Skeletal muscle cell (primary cell): ENCODE results near the gene TKT.
A peak's percentile ranks its signal among the peaks of the same experiment; 100 is the strongest.

Source experiments
- DNase-seq: peaks from one replicate; pipeline ENCODE4 v3.0.0-alpha.2; 2010; ENCODE audit warnings: low read depth
- H3K4me3 ChIP-seq: 2 replicates; pipeline ENCODE4 v1.5.1; 2011; ENCODE audit warnings: low read depth, mild to moderate bottlenecking, control low read depth, low read length, moderate library complexity

Gene TKT

GRCh38 chr3:53211706-53212702 lies 43.8 kb downstream of the TKT start:
- DNase-seq = no peak

GRCh38 chr3:53202331-53203015 lies 53.3 kb downstream of the TKT start:
- DNase-seq = no peak
- no peak overlapping the region for H3K4me3 ChIP-seq

More at GRCh38 chr3:53211706-53212702, 43.8 kb downstream of the TKT start:
- no peak overlapping the region for H3K4me3 ChIP-seq

- H3K4me3 ChIP-seq = no peak overlapping the region
- no peak for DNase-seq
Observed at GRCh38 chr3:53200501-53201498, 55.0 kb downstream of the TKT start.

GRCh38 chr3:53199834-53200233 lies 56.0 kb downstream of the TKT start:
- no peak for DNase-seq
- H3K4me3 ChIP-seq = no peak overlapping the region

- no peak overlapping the region for H3K4me3 ChIP-seq
Observed at GRCh38 chr3:53198996-53199395, 56.8 kb downstream of the TKT start.

GRCh38 chr3:53198256-53198977 lies 57.4 kb downstream of the TKT start:
- no peak for DNase-seq
- no peak overlapping the region for H3K4me3 ChIP-seq

More at GRCh38 chr3:53198996-53199395, 56.8 kb downstream of the TKT start:
- no peak for DNase-seq

- no peak overlapping the region for H3K4me3 ChIP-seq
- DNase-seq = peak; percentile 31
Observed at GRCh38 chr3:53196575-53197407, 59.0 kb downstream of the TKT start.

- no peak overlapping the region for H3K4me3 ChIP-seq
- DNase-seq = no peak
Observed at GRCh38 chr3:53195602-53196574, 59.9 kb downstream of the TKT start.

- no peak for DNase-seq
Observed at GRCh38 chr3:53195066-53195450, 60.8 kb downstream of the TKT start.

GRCh38 chr3:53194210-53195065 lies 61.4 kb downstream of the TKT start:
- H3K4me3 ChIP-seq = no peak overlapping the region
- DNase-seq = peak; percentile 18

More at GRCh38 chr3:53195066-53195450, 60.8 kb downstream of the TKT start:
- H3K4me3 ChIP-seq = no peak overlapping the region

- DNase-seq = no peak
- H3K4me3 ChIP-seq = no peak overlapping the region
Observed at GRCh38 chr3:53193466-53194209, 62.2 kb downstream of the TKT start.

- no peak for DNase-seq
- H3K4me3 ChIP-seq = no peak overlapping the region
Observed at GRCh38 chr3:53192608-53193007, 63.2 kb downstream of the TKT start.

- no peak overlapping the region for H3K4me3 ChIP-seq
- DNase-seq = no peak
Observed at GRCh38 chr3:53191836-53192480, 63.9 kb downstream of the TKT start.

GRCh38 chr3:53190659-53191058 lies 65.2 kb downstream of the TKT start:
- no peak overlapping the region for H3K4me3 ChIP-seq
- DNase-seq = no peak

- DNase-seq = no peak
- H3K4me3 ChIP-seq = no peak overlapping the region
Observed at GRCh38 chr3:53189276-53189675, 66.5 kb downstream of the TKT start.
